ENCODE measurements around the gene RNF41. TPM values are rescaled to one million over a fixed set of nuclear protein-coding genes. Genes with fewer than 3 reads are reported as not detected.

RNF41 gene
- total and polyA plus RNA-seq, 2 experiments from 2014 or later, result 39.4 to 125 TPM

DNA sequence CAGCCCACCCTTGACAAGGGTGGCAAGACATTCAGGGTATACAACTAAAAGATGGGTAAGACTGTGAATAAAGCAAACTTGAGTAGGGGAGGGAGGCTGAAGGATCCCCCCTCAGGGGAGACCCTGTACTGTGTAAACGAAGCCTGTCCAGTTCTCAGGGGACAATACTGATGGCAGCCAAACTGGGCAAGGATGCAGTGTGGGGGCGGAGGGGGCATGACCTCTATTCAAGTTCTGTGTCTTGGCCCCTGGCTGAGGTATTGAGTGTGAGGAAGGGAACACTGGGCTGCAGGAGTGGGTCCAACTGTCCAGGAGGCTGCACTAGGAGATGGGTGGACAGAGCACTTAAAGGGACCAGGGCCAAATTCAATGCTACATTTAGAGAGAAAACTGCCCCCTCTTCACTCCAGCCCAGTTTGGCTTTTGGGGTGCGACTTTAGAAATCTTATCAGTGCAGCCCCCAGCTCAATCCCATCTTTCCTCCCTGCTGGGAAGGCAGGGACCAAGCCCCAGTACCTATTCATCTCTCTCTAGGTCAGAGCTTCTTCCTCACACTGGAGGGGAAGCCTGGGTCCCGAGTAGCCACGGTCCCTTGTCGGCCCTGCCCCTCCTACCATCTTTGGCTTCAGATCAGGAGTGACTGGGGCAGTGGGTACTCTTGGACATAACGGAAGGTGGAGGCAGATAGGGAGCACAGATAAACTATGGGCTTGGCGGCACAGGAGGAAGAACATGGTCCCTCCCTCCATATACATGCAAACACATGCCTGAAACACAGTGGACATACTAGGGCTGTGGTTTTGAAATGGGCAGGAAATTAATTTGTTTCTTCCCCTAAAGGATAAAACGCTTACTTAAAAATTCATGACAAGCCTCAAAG, 19.9 kb upstream of the RNF41 start:
- Histone ChIP-seq H3F3A (ENCODE audit: insufficient read depth) (0 out of 2 replicates have a peak, but pooled peaks cover 5% of the 10 kb centered on the region), H3K36me3 (ENCODE audit: low read depth) (peaks cover 38% of the 10 kb centered on the region), H3K9ac (no peak overlapping the region), H3K4me3 (no peak overlapping the region), H3K4me2 (ENCODE audit: unreplicated experiment) (no peak overlapping the region), H2AFZ (no peak overlapping the region), H3K9me3 (ENCODE audit: low read depth) (no peaks in the 10 kb centered on the region), H3K27me3 (replicated peaks; ENCODE audit: insufficient read depth) (no peaks in the 10 kb centered on the region), H3K79me2 (ENCODE audit: insufficient read depth) (no peaks in the 10 kb centered on the region), H3K9me2 (ENCODE audit: insufficient read depth) (no peaks in the 10 kb centered on the region), H3K27ac (no peak overlapping the region), H4K20me1 (ENCODE audit: insufficient read depth) (no peaks in the 10 kb centered on the region), H3K4me1 (ENCODE audit: insufficient read depth) (0 out of 2 replicates have a peak, but pooled peaks cover 9% of the 10 kb centered on the region)
- WGBS, 2 experiments (ENCODE audit: low coverage in 1 of 2, low lambda C conversion rate in 2 of 2, missing lambda C conversion rate in 2 of 2), result 86% methylated on average over 9 of the region's 9 CpGs
- in situ Hi-C loops (cut with MboI), result no loop called here
- no peak for DNase-seq
- TF ChIP-seq EZH2phosphoT487 (IDR thresholded peaks at IDR 0.05; ENCODE audit: insufficient read depth, low read depth) (no peak), EZH2 (IDR thresholded peaks at IDR 0.05; ENCODE audit: insufficient read depth, poor library complexity, severe bottlenecking) (no peak)

DNA sequence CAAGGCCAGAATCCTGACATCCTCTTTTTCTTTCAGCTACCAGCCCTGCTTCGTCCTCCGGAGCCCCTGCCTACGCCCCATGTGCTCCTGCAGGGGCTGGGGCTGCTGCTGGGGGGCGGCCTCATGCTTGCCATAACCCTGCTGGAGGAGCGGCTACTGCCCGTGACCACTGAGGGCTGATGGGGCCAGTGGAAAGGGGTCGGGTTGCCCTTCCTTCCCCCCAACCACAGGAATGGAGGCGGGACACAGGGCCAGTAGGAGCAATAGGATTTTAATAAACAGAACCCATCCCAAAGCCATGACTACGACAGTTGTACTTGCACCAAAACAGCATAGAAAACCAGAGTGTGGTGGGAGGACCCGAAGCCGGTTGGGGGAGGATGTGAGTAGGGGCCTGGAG, 15.8 kb upstream of the RNF41 start:
- TF ChIP-seq EZH2phosphoT487 (IDR thresholded peaks at IDR 0.05; ENCODE audit: insufficient read depth, low read depth) (no peak), EZH2 (IDR thresholded peaks at IDR 0.05; ENCODE audit: insufficient read depth, poor library complexity, severe bottlenecking) (no peak)
- Histone ChIP-seq H3K9me2 (ENCODE audit: insufficient read depth) (no peaks in the 10 kb centered on the region), H2AFZ (no peak overlapping the region), H3K4me2 (ENCODE audit: unreplicated experiment) (no peak overlapping the region), H3K9me3 (ENCODE audit: low read depth) (no peaks in the 10 kb centered on the region), H3K4me3 (no peak overlapping the region), H3K4me1 (ENCODE audit: insufficient read depth) (no peaks in the 10 kb centered on the region), H3K27me3 (replicated peaks; ENCODE audit: insufficient read depth) (no peaks in the 10 kb centered on the region), H3K36me3 (ENCODE audit: low read depth) (peaks cover 17% of the 10 kb centered on the region; the same call in 1 of the 2 replicates), H3F3A (ENCODE audit: insufficient read depth) (peaks cover 10% of the 10 kb centered on the region; the same call in 1 of the 2 replicates), H3K27ac (no peak overlapping the region), H4K20me1 (ENCODE audit: insufficient read depth) (no peaks in the 10 kb centered on the region), H3K9ac (no peak overlapping the region), H3K79me2 (ENCODE audit: insufficient read depth) (no peaks in the 10 kb centered on the region)
- DNase-seq, result no peak
- in situ Hi-C loops (cut with MboI), result no loop called here
- 82 to 84% methylated on average over 11 of the region's 11 CpGs for WGBS, 2 experiments (ENCODE audit: low coverage in 1 of 2, low lambda C conversion rate in 2 of 2, missing lambda C conversion rate in 2 of 2)

GRCh38 chr12:56236985-56237384, 15.3 kb upstream of the RNF41 start:
- no peak overlapping the region for H2AFZ ChIP-seq
- no peaks in the 10 kb centered on the region for H3K9me2 ChIP-seq (ENCODE audit: insufficient read depth)
- no peak overlapping the region for H3K9ac ChIP-seq
- H3K27me3 ChIP-seq (replicated peaks; ENCODE audit: insufficient read depth), result no peaks in the 10 kb centered on the region
- WGBS, 2 experiments (ENCODE audit: low coverage in 1 of 2, low lambda C conversion rate in 2 of 2, missing lambda C conversion rate in 2 of 2), result 43 to 48% methylated on average over 2 to 5 of the region's 5 CpGs
- no peak for TF ChIP-seq EZH2 (IDR thresholded peaks at IDR 0.05; ENCODE audit: insufficient read depth, poor library complexity, severe bottlenecking)
- no peak for TF ChIP-seq EZH2phosphoT487 (IDR thresholded peaks at IDR 0.05; ENCODE audit: insufficient read depth, low read depth)
- H3K36me3 ChIP-seq (ENCODE audit: low read depth), result peaks cover 11% of the 10 kb centered on the region; the same call in 1 of the 2 replicates
- H3K4me3 ChIP-seq, result no peak overlapping the region
- H4K20me1 ChIP-seq (ENCODE audit: insufficient read depth), result no peaks in the 10 kb centered on the region
- no peak for DNase-seq
- no peaks in the 10 kb centered on the region for H3K4me1 ChIP-seq (ENCODE audit: insufficient read depth)
- in situ Hi-C loops (cut with MboI), result no loop called here
- H3K27ac ChIP-seq, result no peak overlapping the region
- H3F3A ChIP-seq (ENCODE audit: insufficient read depth), result peaks cover 10% of the 10 kb centered on the region; the same call in 1 of the 2 replicates
- no peak overlapping the region for H3K4me2 ChIP-seq (ENCODE audit: unreplicated experiment)
- no peaks in the 10 kb centered on the region for H3K79me2 ChIP-seq (ENCODE audit: insufficient read depth)
- H3K9me3 ChIP-seq (ENCODE audit: low read depth), result no peaks in the 10 kb centered on the region

DNA sequence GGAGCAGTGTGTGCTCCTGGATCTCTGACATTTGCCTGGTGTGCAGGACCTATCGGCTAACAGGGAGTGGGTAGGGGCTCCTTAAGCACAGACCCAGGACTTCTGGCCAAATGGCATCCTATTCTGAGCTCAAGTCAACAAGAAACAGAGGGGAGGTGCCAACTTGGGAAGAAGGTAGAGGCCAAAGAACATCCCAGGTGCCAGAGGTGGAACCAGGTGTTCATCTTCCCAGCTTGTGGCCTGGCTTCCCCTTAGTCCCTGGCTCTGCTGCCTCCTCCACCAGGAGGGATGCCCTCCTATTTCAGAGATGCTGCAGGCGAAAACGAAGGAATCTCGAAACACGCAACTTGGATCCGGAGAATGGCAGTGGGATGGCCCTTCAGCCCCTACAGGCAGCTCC, 14.4 kb upstream of the RNF41 start:
- Histone ChIP-seq H3K9ac (no peak overlapping the region), H3F3A (ENCODE audit: insufficient read depth) (peaks cover 10% of the 10 kb centered on the region; the same call in 1 of the 2 replicates), H3K9me3 (ENCODE audit: low read depth) (no peaks in the 10 kb centered on the region), H3K79me2 (ENCODE audit: insufficient read depth) (no peaks in the 10 kb centered on the region), H3K27ac (no peak overlapping the region), H4K20me1 (ENCODE audit: insufficient read depth) (no peaks in the 10 kb centered on the region), H3K4me2 (ENCODE audit: unreplicated experiment) (no peak overlapping the region), H3K27me3 (replicated peaks; ENCODE audit: insufficient read depth) (no peaks in the 10 kb centered on the region), H3K4me1 (ENCODE audit: insufficient read depth) (no peaks in the 10 kb centered on the region), H3K36me3 (ENCODE audit: low read depth) (peaks cover 5% of the 10 kb centered on the region; the same call in 1 of the 2 replicates), H3K4me3 (no peak overlapping the region), H2AFZ (no peak overlapping the region), H3K9me2 (ENCODE audit: insufficient read depth) (no peaks in the 10 kb centered on the region)
- 88 to 97% methylated on average over 6 of the region's 6 CpGs for WGBS, 2 experiments (ENCODE audit: low coverage in 1 of 2, low lambda C conversion rate in 2 of 2, missing lambda C conversion rate in 2 of 2)
- no peak for TF ChIP-seq EZH2 (IDR thresholded peaks at IDR 0.05; ENCODE audit: insufficient read depth, poor library complexity, severe bottlenecking)
- no peak for TF ChIP-seq EZH2phosphoT487 (IDR thresholded peaks at IDR 0.05; ENCODE audit: insufficient read depth, low read depth)
- DNase-seq, result no peak
- in situ Hi-C loops (cut with MboI), result no loop called here

Data from GM23248 (cell line).